WERI-Rb-1 (cell line): ENCODE data around the gene KRTAP9-3.
"Not testable (repeated sequence)": the region's sequence is repeated elsewhere in the genome, so short reads cannot be mapped to it uniquely, and the experiment has no call there.

Experiments used
- DNase-seq: peaks from one replicate; pipeline ENCODE4 v3.0.0-alpha.2; 2020
- H3K27ac ChIP-seq: fragments of 250-450 bp; sonication (Bioruptor Pico); 2 replicates; pipeline ENCODE4 v1.5.1; 2020; ENCODE audit warnings: mild to moderate bottlenecking, moderate library complexity
- H3K27me3 ChIP-seq: fragments of 250-450 bp; sonication (Bioruptor Pico); 2 replicates; pipeline ENCODE4 v1.5.1; 2021; ENCODE audit warnings: mild to moderate bottlenecking, low read depth, moderate library complexity; ENCODE audit not compliant: insufficient read depth, severe bottlenecking
- H3K36me3 ChIP-seq: fragments of 250-450 bp; sonication (Bioruptor Pico); 2 replicates; pipeline ENCODE4 v1.5.1; 2020; ENCODE audit warnings: mild to moderate bottlenecking, moderate library complexity
- H3K4me3 ChIP-seq: 2 replicates; pipeline ENCODE4 v1.5.1; 2011; ENCODE audit warnings: low read depth, mild to moderate bottlenecking, control low read depth, low read length
- H3K9me3 ChIP-seq: fragments of 250-450 bp; sonication (Bioruptor Pico); 2 replicates; pipeline ENCODE4 v1.5.1; 2021; ENCODE audit warnings: mild to moderate bottlenecking, moderate library complexity; ENCODE audit not compliant: severe bottlenecking
- CTCF ChIP-seq: IDR thresholded peaks from 2 replicates; pipeline ENCODE4 v1.5.1; 2011; ENCODE audit warnings: low read depth, mild to moderate bottlenecking, control low read depth, inconsistent platforms, low read length

The KRTAP9-3 gene

DNA sequence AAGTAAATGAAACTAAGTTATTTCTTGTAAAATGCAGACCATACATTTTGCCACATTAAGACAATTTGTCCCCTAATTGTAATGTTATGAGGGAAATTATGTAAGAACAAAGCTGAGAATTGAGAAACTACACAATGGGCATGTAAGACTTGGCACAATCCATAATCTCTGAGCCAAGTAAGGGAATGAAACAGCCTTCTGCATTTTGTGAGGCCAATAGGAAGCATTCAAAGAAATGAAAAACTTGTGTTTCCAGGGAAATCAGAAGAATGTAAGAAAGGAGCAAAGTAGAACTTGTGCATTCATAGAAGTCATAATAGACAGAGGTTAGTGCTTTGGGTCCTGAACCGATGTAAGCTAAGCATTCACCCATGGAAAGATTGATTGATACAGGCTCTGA is 19.0 kb downstream of the KRTAP9-3 start:
- Histone ChIP-seq H3K9me3 (no peaks in the 10 kb centered on the region), H3K4me3 (no peak overlapping the region), H3K27ac (no peak overlapping the region), H3K27me3 (peaks cover 58% of the 10 kb centered on the region), H3K36me3 (no peaks in the 10 kb centered on the region)
- no peak for TF ChIP-seq CTCF
- DNase-seq = no peak

GRCh38 chr17:41254861-41255260 is 22.6 kb downstream of the KRTAP9-3 start:
- no peak overlapping the region for H3K4me3 ChIP-seq
- no peak overlapping the region for H3K27ac ChIP-seq
- peaks cover 85% of the 10 kb centered on the region for H3K27me3 ChIP-seq
- no peaks in the 10 kb centered on the region for H3K9me3 ChIP-seq
- TF ChIP-seq CTCF = no peak
- H3K36me3 ChIP-seq = no peaks in the 10 kb centered on the region
- no peak for DNase-seq

DNA sequence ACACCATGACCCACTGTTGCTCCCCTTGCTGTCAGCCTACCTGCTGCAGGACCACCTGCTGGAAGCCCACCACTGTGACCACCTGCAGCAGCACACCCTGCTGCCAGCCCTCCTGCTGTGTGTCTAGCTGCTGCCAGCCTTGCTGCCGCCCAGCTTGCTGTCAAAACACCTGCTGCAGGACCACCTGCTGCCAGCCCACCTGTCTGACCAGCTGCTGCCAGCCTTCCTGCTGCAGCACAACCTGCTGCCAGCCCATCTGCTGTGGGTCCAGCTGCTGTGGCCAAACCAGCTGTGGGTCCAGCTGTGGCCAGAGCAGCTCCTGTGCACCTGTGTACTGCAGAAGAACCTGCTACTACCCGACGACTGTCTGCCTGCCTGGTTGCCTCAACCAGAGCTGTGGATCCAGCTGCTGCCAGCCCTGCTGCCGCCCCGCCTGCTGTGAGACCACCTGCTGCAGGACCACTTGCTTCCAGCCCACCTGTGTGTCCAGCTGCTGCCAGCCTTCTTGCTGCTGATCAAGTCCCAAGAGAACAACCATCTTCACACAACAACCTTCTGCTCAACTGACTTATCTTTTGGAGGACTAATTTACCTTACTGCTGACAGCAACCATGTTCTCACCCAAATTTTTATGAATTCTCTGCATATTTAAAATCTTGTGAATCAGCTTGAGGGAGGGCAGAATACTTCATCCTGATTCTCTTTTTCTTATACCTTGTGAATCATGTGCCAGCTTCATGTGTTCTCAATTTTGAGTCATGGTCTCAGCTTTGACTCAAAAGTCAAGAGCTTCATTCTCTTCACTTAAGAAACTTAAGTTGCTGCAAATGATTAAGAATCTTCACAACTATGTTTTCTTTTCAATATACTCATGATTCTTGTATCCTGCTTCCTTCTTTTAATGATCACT is 23.4 kb downstream of the KRTAP9-3 start, which contains the start of gene KRTAP9-9:
TSS of gene KRTAP9-9 (plus strand) at position 4 of the 910 bp plus-strand sequence.
- not testable (repeated sequence) for DNase-seq, H3K9me3 ChIP-seq, H3K27ac ChIP-seq, H3K4me3 ChIP-seq, H3K36me3 ChIP-seq
- peaks cover 88% of the 10 kb centered on the region for H3K27me3 ChIP-seq

DNA sequence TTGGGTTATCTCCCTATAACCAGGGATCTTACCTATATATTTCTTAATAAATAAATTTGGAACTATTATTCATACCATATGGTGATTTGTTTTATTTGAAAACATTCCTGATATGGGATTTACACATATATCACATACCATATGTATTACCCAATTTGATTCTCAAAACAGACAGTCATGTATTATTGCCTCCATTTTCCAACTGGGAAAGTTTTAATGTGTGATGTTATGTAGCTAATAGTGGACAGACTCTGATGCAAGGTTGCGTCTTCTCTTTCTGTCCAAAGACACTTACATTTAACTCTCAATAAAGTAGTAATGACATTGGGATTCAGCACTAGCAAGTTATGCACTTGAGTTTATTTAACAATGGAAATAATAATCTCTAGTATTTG is 24.0 kb downstream of the KRTAP9-3 start:
- Histone ChIP-seq H3K4me3 (no peak overlapping the region), H3K27me3 (peaks cover 87% of the 10 kb centered on the region), H3K9me3 (no peaks in the 10 kb centered on the region), H3K27ac (no peak overlapping the region), H3K36me3 (no peaks in the 10 kb centered on the region)
- no peak for TF ChIP-seq CTCF
- no peak for DNase-seq

DNA sequence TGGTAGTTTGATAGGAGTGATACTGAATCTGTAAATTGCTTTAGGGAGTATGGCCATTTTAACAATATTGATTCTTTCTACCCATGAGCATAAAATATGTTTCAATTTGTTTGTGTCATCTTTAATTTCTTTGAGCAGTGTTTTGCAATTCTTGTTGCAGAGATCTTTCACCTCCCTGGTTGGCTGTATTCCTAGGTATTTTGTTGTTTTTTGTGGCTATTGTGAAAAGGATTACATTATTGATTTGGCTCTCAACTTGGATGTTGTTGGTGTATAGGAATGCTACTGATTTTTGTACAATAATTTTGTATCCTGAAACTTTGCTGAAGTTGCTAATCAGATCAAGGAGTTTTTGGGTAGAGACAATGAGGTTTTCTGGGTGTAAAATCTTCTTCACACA is 26.2 kb downstream of the KRTAP9-3 start:
- Histone ChIP-seq H3K36me3 (no peaks in the 10 kb centered on the region), H3K27me3 (peaks cover 85% of the 10 kb centered on the region), H3K4me3 (no peak overlapping the region), H3K9me3 (no peaks in the 10 kb centered on the region), H3K27ac (no peak overlapping the region)
- no peak for DNase-seq
- no peak for TF ChIP-seq CTCF

DNA sequence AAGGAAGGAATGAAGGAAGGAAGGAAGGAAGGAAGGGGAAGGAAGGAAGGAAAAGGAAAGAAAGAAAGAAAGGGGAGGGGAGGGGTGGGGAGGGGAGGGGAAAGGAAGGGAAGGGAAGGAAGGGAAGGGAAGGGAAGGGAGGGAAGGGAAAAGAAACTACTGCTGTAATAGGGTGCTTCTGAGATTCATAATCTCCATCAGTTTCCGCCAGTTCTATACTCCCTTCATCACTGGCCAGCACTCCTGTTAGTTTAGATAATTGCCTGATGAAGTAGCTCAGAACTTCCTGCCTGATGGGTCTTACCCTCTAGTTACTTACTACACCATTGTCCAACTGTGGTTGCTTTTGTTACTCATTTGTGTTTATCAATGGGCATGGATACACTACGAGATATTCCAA is 31.0 kb downstream of the KRTAP9-3 start:
- H3K4me3 ChIP-seq = no peak overlapping the region
- no peaks in the 10 kb centered on the region for H3K36me3 ChIP-seq
- peaks cover 59% of the 10 kb centered on the region for H3K27me3 ChIP-seq
- no peak for DNase-seq
- TF ChIP-seq CTCF = no peak
- H3K27ac ChIP-seq = no peak overlapping the region
- no peaks in the 10 kb centered on the region for H3K9me3 ChIP-seq
